GM13976 (cell line): ENCODE measurements around the gene WIZ.

ENCODE experiments used
- DNase-seq: peaks from one replicate; pipeline ENCODE4 v3.0.0; 2012; ENCODE audit warnings: low spot score
- CTCF ChIP-seq: IDR thresholded peaks from 2 replicates; pipeline ENCODE4 v1.5.1; 2012; ENCODE audit warnings: borderline replicate concordance, mild to moderate bottlenecking; ENCODE audit not compliant: insufficient read depth; ENCODE audit errors: extremely low read depth, missing control alignments, control extremely low read depth
- in situ Hi-C: fragments of 300-500 bp; cut with MboI; formaldehyde crosslinking; loops from one replicate; pipeline ENCODE4 v1.12.0; 2022; ENCODE audit warnings: low sequenced_read_pairs, mixed read lengths, inconsistent platforms; ENCODE audit not compliant: unreplicated experiment

WIZ gene

GRCh38 chr19:15432629-15433518, 16.9 kb downstream of the WIZ start:
- peak; percentile 99 for DNase-seq
- no peak for TF ChIP-seq CTCF
- in situ Hi-C loops: no loop called here

GRCh38 chr19:15432018-15432494, 17.7 kb downstream of the WIZ start:
- TF ChIP-seq CTCF: no peak
- in situ Hi-C loops: no loop called here

GRCh38 chr19:15431396-15432017, 18.2 kb downstream of the WIZ start:
- no peak for DNase-seq
- in situ Hi-C loops: no loop called here
- TF ChIP-seq CTCF: no peak

More at GRCh38 chr19:15432018-15432494, 17.7 kb downstream of the WIZ start:
- DNase-seq: peak; percentile 66

- no peak for TF ChIP-seq CTCF
- no peak for DNase-seq
- in situ Hi-C loops: no loop called here
Measured at GRCh38 chr19:15430526-15431120, 19.1 kb downstream of the WIZ start.

GRCh38 chr19:15429825-15430467, 19.8 kb downstream of the WIZ start:
- in situ Hi-C loops: loop anchor here (5.0 kb wide), 1 partner anchor 112 kb away; no protein-coding TSS in a partner anchor
- no peak for DNase-seq
- no peak for TF ChIP-seq CTCF

- in situ Hi-C loops: loop anchor here (5.0 kb wide), 1 partner anchor 113 kb away; no protein-coding TSS in a partner anchor
Measured at GRCh38 chr19:15428956-15429824, 20.6 kb downstream of the WIZ start.

More at GRCh38 chr19:15428956-15429824, 20.6 kb downstream of the WIZ start:
- DNase-seq: no peak
- TF ChIP-seq CTCF: no peak
